ENCODE results near the gene IL21R.

Gene IL21R

DNA sequence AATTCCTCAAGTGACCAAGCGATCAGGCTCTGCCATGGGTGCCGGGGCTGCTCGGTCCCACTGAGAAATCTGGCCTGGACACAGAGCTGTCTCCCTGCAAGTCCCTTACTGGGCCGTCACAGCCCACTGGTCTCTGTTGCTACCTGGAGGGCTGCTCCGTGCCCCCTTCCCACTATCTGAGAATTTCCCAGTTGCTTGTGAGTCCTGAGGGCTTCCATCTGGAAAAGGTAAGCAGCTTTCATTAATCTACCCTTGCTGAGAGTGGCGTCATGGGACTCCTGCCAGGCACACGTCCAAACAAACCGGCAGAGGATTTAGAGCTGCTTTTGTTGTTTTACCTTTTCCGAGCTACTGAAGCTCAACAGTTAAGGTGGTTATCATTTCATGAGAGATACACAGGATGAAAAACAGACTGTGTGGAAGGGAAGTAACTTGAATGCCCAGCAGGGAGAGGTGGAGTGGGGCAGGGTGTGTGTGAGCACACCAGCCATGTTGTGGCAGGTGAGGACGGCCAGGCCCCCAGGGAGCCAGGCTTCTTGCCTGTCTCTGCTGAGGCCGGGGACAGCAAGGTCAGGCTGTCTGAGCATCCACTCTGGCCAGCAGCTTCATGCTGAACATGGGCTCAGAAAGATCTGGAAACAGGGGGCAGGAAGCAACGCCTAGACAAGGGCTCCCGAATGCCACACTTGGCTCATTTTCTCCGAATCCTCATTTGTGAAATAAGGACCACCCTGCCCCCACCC is 97.1 kb downstream of the IL21R start:
- no peak for TF ChIP-seq CTCF (IDR thresholded peaks at IDR 0.05)

GRCh38 chr16:27499659-27500055 is 97.7 kb downstream of the IL21R start:
- no peak for TF ChIP-seq CTCF (IDR thresholded peaks at IDR 0.05)

- TF ChIP-seq CTCF (IDR thresholded peaks at IDR 0.05), result no peak
These were observed 98.8 kb downstream of the IL21R start for GRCh38 chr16:27500801-27501200.
